AG10803 (cell line): ENCODE measurements around the gene NKAIN4.

ENCODE experiments used
- DNase-seq: peaks from one replicate; pipeline ENCODE4 v3.0.0; 2010; ENCODE audit warnings: low read depth
- H3K4me3 ChIP-seq: 2 replicates; pipeline ENCODE4 v1.5.1; 2011; ENCODE audit warnings: mild to moderate bottlenecking, low read length, control low read depth
- TF ChIP-seq, protein P1 (sequence below): conservative IDR thresholded peaks from 2 replicates; pipeline ENCODE4 v1.5.1; 2011; ENCODE audit warnings: mild to moderate bottlenecking, low read length, control low read depth, inconsistent platforms

NKAIN4 gene

DNA sequence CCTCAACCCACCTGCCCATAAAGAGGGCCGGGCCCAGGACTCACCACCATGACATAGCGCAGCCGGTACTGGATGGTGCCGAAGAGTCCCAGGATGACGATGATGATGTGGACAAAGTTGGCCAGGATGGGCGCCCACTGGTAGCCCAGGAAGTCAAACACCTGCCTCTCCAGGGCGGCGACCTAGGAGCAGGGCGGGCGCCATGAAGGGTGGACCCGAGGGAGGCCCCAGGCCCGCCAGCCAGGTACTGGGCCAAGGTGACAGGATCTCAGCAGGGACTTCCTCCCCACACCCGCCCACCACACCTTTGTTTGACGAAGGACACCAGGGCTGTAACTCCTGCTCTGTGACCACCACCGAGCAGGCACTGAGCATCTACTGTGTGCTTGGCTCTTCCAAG is 4.4 kb downstream of the NKAIN4 start:
- DNase-seq = no peak
- H3K4me3 ChIP-seq = no peak overlapping the region
- TF ChIP-seq, protein P1, sequence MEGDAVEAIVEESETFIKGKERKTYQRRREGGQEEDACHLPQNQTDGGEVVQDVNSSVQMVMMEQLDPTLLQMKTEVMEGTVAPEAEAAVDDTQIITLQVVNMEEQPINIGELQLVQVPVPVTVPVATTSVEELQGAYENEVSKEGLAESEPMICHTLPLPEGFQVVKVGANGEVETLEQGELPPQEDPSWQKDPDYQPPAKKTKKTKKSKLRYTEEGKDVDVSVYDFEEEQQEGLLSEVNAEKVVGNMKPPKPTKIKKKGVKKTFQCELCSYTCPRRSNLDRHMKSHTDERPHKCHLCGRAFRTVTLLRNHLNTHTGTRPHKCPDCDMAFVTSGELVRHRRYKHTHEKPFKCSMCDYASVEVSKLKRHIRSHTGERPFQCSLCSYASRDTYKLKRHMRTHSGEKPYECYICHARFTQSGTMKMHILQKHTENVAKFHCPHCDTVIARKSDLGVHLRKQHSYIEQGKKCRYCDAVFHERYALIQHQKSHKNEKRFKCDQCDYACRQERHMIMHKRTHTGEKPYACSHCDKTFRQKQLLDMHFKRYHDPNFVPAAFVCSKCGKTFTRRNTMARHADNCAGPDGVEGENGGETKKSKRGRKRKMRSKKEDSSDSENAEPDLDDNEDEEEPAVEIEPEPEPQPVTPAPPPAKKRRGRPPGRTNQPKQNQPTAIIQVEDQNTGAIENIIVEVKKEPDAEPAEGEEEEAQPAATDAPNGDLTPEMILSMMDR = no peak

GRCh38 chr20:63248835-63249591 is 5.2 kb downstream of the NKAIN4 start:
- TF ChIP-seq, protein P1 = no peak
- H3K4me3 ChIP-seq = no peak overlapping the region
- no peak for DNase-seq

- H3K4me3 ChIP-seq = no peak overlapping the region
- DNase-seq = no peak
- TF ChIP-seq, protein P1 = no peak
These were observed 6.5 kb downstream of the NKAIN4 start for GRCh38 chr20:63247671-63248228.

GRCh38 chr20:63246490-63247288 is 7.6 kb downstream of the NKAIN4 start:
- TF ChIP-seq, protein P1 = no peak
- no peak for DNase-seq
- no peak overlapping the region for H3K4me3 ChIP-seq

GRCh38 chr20:63244468-63244867 is 9.8 kb downstream of the NKAIN4 start:
- TF ChIP-seq, protein P1 = no peak
- H3K4me3 ChIP-seq = no peak overlapping the region
- no peak for DNase-seq

DNA sequence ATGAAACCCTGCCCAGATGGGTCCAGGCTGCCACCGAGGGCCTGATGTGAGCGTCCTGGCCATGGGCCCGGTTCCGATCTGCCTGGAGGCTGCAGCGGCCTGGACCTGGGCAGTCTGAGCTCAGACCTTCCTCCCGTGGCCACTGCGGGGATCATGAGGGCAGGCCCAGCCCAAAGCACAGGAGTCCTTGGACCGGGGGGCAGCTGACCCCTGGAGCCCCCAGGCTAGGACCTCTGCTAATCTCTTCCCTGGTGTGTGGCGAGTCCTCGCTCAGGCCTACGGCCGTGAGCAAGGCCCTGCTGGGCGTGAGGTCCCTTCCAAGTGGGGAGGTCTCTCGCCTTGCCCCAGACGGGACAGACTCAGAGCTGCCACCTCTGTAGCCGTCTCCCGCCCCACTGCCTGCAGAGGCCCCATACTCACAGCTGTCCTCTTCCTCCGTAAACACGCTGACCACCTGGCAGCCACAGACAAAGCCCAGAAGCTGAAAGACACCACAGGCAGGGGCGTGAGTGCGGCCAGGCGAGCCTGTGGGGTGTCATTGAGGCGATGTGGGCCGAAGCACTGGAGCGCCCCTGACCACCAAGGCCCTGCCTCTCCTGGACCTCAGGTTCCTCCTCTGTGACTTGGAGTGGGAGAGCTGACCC is 10.5 kb downstream of the NKAIN4 start:
- DNase-seq = no peak
- H3K4me3 ChIP-seq = no peak overlapping the region
- TF ChIP-seq, protein P1 = no peak
